Measurements from ENCODE around the gene ZER1. TPM values are rescaled to one million over a fixed set of nuclear protein-coding genes. Genes with fewer than 3 reads are reported as not detected.

ZER1 gene
- total RNA-seq, 1 experiment from 2014 or later, result 12.4 TPM

- no peak for DNase-seq (ENCODE audit: low spot score)
Measured at GRCh38 chr9:128735373-128735772, 36.4 kb downstream of the ZER1 start.

DNA sequence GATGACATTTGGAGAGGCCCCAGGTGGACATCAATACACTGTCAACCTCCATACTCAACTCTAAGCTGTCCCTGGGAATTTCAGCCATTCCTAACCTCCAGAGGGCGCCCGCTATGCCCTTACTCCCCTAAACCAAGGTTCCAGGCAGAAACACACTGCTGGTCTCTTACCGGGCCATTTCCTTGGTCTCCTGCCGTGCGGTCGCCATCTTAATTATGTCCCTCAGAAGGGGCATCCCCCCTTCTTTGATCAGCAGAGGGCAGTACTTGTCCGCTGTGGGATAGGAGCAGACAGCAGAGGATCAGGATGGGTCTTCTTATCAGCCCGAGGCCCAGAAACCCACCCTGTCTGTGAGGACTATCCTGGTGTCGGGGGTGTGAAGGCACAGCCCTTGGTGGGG is 38.5 kb downstream of the ZER1 start:
- DNase-seq (ENCODE audit: low spot score), result peak; percentile 92

DNA sequence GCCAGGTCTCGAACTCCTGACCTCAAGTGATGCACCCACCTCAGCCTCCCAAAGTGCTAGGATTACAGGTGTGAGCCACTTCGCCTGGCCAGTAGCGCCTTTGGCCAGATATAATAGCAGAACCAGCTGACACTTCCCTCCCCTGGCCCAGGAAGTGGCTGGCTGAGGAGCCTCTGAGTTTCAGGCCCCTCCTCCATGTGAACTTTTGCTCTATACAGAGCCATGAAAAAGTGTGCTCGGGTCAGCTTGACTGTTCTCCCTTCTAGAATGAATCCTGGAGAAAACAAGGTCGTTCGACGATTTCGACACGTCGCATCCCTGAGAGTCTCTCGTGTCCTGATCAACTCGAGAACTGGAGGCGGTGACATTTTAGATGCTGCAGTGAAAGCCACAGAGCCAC is 39.2 kb downstream of the ZER1 start:
- no peak for DNase-seq (ENCODE audit: low spot score)

DNA sequence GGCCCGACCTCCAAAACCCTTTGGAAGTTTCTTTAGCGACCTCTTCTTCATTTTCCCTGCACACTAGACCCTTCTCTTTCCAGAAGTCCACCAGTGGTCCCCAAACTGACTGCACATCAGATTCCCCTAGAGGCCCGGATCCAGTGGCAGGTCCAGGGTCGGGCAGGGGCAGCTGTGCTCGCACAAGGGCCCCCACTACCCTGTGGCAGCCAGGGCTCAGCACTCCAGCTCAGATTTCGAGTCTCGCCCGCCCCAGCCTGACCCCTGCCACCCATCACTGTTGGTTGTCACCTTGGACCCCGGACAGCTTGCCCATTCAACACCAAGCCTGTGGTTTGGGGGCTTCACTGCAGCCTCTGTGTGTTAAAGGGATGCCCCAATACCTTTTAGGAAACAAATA is 40.0 kb downstream of the ZER1 start:
- DNase-seq (ENCODE audit: low spot score), result no peak

GRCh38 chr9:128731093-128731492 is 40.6 kb downstream of the ZER1 start:
- DNase-seq (ENCODE audit: low spot score), result no peak

DNA sequence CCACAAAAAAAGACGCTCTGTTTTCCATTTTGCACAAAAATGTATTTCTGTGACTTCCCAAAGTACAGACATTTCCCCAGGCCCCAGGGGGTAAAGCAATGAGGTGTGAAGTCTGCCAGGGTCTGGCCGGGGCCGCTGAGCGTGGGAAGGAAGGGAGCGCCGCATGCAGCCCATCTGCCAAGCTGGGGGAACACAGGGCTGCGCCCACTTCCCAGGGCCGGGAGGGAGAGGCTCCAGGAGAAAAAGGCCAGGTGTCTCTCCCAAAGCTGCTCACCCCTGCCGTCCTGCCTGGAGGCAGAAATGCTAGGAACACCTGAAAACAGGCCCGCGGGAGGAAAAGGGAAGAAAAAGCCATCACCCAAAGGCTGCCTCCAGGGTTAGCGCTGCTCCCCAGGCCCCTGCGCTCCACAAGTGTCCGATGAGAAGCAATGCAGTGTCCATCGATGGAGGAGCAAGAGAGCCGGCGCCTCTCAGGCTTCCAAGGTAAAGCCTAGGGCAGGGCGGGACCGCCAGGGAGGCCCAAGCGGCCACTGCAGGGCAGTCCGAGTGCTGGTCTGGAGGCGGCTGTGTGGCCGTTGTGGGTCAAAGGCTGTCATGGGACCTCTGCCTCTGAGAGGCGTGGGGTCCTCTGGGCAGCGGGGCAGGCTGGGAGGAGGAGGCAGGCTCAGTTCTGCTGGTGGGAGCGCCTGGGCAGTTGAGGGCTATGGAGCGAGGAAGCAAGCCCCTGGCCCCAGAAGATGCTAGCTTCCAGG is 41.8 kb downstream of the ZER1 start:
- DNase-seq (ENCODE audit: low spot score), result no peak

GRCh38 chr9:128729302-128729701 is 42.4 kb downstream of the ZER1 start:
- DNase-seq (ENCODE audit: low spot score), result no peak

- DNase-seq (ENCODE audit: low spot score), result no peak
Measured at GRCh38 chr9:128728298-128728697, 43.4 kb downstream of the ZER1 start.

- no peak for DNase-seq (ENCODE audit: low spot score)
Measured at GRCh38 chr9:128727640-128728248, 44.0 kb downstream of the ZER1 start.

- peak; percentile 71 for DNase-seq (ENCODE audit: low spot score)
Measured at GRCh38 chr9:128724744-128725211, 46.9 kb downstream of the ZER1 start.

- DNase-seq (ENCODE audit: low spot score), result peak; percentile 98
Measured at GRCh38 chr9:128723866-128724743, 47.6 kb downstream of the ZER1 start, which contains the start of gene ZDHHC12. Gene ZDHHC12, minus strand, starts transcription at chr9:128724127. Its CDS starts 34 bp downstream, at chr9:128724093.

DNA sequence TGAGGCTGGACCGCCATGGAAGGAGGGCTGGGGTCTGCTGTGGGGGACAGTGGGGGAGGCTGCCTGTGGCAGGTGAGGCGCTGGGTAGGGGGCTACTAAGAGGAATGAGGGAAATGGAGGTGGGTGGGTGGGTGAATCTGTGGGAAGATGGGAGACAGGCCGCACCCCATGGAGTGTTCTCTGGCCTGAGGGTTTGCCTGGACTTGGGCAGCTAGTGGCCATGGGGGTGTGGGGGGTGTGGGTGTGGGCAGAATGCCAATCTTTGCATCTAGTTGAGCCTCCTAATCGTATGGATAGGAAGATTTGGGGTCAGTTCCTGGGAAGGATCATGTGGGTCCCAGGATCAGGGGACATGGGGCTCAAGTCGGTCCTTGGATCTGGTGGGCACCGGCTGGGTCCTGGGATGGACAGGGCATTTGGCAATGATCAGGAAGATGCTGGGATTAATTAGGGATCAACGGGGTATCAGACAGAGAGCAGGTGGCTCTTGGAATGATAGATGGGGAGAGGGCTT is 48.3 kb downstream of the ZER1 start:
- no peak for DNase-seq (ENCODE audit: low spot score)

DNA sequence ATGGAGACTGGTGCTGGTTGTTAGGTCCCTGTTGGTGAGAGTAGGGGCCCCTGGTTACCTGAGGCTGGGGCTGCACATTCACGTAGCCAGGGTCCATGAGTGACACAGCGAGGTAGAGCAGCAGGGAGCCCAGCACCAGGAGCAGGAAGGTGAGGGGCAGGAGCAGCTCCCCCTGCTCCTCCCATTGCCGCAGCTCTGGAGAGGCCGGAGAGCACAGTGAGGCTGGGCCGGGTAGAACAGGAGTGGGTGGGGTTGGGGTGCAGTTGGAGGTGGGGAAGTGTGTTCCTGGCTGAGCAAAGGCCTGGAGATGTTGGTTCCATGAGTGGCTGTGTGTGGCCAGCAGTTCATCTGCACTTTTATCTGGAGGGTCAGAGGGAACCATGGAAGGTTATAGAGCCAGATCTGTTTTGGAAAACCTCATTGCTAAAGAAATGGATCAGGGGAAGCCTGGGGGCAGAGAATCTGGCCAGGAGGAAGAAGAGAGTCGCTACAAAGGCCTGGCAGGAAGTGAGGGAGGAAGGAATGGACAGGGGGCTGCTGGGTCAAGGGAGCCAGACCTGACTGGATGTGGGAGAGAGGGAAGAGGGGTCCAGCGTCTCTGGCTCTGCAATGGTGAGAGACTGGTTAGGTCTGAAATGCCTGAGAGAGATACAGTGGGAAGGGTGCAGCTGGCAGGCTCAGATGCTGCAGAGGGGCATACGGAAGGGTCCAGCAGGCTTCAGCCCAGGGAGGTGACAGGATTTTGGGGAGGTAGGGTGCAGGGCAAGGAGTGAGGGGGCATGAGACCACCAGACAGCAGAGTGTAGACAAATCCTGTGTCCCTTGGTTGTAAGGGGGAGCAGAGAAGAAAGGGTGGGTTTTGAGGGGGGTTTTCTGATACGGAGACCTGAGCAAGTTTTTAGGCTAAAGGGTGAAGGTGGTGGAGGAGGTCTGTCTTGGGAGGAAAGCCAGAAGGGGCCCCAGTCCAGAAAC is 49.1 kb downstream of the ZER1 start:
- no peak for DNase-seq (ENCODE audit: low spot score)

GRCh38 chr9:128721487-128722010 is 50.2 kb downstream of the ZER1 start:
- DNase-seq (ENCODE audit: low spot score), result no peak

- no peak for DNase-seq (ENCODE audit: low spot score)
Measured at GRCh38 chr9:128720841-128721486, 50.8 kb downstream of the ZER1 start.

DNA sequence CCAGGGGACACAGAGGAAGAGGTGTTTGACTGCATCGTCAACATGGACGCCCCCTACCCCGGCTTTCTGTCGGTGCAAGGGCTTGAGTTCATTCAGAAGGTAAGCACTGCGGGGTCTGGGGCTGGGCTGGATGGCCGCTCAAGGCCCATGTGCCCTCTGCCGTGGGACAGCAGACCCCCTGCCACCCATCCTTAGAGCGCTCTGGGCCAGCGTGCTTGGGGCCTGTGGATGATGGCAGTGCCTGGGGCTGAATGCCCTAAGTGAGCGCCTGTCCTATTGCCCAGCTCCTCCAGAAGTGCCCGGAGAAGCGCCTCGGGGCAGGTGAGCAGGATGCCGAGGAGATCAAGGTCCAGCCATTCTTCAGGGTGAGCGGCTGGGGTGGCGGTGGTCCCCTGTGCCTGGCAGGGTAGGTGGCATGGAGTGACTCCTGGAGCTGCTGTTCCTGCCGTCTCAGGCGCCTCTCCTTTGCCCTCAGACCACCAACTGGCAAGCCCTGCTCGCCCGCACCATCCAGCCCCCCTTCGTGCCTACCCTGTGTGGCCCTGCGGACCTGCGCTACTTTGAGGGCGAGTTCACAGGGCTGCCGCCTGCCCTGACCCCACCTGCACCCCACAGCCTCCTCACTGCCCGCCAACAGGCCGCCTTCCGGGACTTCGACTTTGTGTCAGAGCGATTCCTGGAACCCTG is 51.7 kb downstream of the ZER1 start:
- no peak for DNase-seq (ENCODE audit: low spot score)

DNA sequence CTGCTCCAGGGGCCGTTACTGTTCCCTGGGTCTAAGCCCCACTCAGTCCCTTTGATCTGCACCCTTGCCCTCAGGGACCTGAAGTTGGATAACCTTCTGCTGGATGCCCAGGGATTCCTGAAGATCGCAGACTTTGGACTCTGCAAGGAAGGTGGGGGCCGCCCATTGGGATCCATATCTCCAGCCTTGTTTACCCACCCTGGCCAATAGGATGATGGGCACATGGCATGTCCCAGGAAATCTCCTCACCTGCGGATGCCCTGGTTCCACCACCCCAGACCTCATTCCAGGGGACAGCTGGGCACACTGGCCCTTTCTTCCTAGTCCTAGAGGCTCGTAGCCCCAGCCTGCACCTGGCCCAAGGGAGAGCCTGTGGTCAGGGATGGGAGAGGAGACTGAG is 53.3 kb downstream of the ZER1 start:
- no peak for DNase-seq (ENCODE audit: low spot score)

DNA sequence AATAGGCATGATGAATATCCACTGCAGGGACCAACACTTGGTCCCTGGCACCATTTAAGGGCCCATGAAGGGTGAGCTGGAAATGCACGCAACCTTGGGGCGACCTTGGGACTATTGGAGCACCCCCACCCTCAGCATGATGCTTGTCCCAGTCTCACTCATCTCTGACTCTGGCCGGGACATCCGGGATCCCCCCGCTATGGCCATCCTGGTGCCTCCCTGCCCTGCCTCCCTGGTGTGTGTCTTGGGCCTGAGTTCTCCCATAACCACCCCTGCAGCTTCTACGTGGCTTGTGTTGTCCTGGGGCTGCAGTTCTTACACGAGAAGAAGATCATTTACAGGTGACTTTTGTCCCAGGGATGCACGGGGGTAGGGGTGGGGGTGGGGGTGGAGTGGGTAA is 53.7 kb downstream of the ZER1 start:
- no peak for DNase-seq (ENCODE audit: low spot score)

- no peak for DNase-seq (ENCODE audit: low spot score)
Measured at GRCh38 chr9:128716581-128717254, 55.0 kb downstream of the ZER1 start.
